ENCODE data around the gene ETS1.

The ETS1 gene

DNA sequence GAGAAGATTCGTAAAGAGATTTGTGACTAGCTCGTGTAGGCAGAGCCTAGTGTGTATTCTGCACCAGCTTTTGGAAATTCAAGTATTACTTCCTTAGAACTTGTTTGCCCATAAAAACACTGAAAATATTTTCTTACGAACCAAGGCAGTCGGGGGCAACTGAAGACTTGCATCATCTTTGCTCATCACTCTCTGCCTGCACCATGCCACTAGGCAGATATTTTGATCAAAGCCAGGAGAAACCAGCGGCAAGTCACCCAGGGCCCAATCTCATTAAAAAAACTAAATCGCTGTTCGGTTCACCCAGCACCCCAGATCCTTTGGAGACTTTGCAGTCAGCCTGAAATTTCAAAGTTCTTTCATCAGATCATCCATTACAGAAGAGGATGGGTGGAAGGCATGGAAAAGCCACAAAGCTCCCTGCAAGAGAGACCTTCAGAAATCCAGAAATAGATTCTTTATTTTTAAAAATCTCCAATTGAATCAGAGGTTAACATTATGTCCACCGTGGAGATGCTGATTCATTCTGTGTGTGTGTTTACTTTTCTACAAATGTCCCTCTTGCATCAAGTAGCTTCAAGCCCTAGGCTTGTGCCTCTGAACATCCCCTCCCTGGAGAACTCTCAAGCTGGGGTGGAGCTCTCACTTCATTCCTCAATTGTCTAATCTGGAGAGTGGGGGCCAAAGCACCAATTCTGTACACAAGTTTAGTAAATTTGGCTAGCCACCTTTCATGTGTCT is 78.4 kb downstream of the ETS1 start:
- Histone ChIP-seq H3K4me3 (ENCODE audit: low read depth in 1 of 2, low read length in 2 of 2) (no peak overlapping the region), H3K9ac (ENCODE audit: low read depth, low read length) (no peak overlapping the region), H3K27ac (ENCODE audit: low read length) (no peak overlapping the region), H3K4me2 (ENCODE audit: insufficient read depth, low read length) (no peak overlapping the region), H3K4me1 (ENCODE audit: insufficient read depth, low read length) (peaks cover 34% of the 10 kb centered on the region), H3K36me3 (ENCODE audit: insufficient read depth, low read length) (peaks cover 64% of the 10 kb centered on the region), H4K20me1 (ENCODE audit: insufficient read depth, low read length) (peaks cover 86% of the 10 kb centered on the region), H3K79me2 (ENCODE audit: insufficient read depth, low read length) (peaks cover 100% of the 10 kb centered on the region), H2AFZ (ENCODE audit: low read depth, low read length) (no peak overlapping the region), H3K27me3 (ENCODE audit: insufficient read depth, low read length, poor library complexity) (no peaks in the 10 kb centered on the region), H3K9me3 (ENCODE audit: insufficient read depth, low read length, severe bottlenecking) (no peaks in the 10 kb centered on the region)
- DNase-seq, result no peak
- no peak for ATAC-seq (ENCODE audit: insufficient read depth, low read depth)
- TF ChIP-seq, protein P1, sequence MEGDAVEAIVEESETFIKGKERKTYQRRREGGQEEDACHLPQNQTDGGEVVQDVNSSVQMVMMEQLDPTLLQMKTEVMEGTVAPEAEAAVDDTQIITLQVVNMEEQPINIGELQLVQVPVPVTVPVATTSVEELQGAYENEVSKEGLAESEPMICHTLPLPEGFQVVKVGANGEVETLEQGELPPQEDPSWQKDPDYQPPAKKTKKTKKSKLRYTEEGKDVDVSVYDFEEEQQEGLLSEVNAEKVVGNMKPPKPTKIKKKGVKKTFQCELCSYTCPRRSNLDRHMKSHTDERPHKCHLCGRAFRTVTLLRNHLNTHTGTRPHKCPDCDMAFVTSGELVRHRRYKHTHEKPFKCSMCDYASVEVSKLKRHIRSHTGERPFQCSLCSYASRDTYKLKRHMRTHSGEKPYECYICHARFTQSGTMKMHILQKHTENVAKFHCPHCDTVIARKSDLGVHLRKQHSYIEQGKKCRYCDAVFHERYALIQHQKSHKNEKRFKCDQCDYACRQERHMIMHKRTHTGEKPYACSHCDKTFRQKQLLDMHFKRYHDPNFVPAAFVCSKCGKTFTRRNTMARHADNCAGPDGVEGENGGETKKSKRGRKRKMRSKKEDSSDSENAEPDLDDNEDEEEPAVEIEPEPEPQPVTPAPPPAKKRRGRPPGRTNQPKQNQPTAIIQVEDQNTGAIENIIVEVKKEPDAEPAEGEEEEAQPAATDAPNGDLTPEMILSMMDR (IDR thresholded peaks at IDR 0.05; ENCODE audit: borderline replicate concordance, extremely low read depth, low read length, poor library complexity, severe bottlenecking), result no peak
- no peak for TF ChIP-seq EZH2 (IDR thresholded peaks at IDR 0.05; ENCODE audit: borderline replicate concordance, low read depth, low read length, severe bottlenecking)

- Histone ChIP-seq H3K79me2 (ENCODE audit: insufficient read depth, low read length) (peaks cover 100% of the 10 kb centered on the region), H2AFZ (ENCODE audit: low read depth, low read length) (no peak overlapping the region), H3K27me3 (ENCODE audit: insufficient read depth, low read length, poor library complexity) (no peaks in the 10 kb centered on the region), H3K4me3 (ENCODE audit: low read depth in 1 of 2, low read length in 2 of 2) (no peak overlapping the region), H3K9ac (ENCODE audit: low read depth, low read length) (no peak overlapping the region), H3K4me1 (ENCODE audit: insufficient read depth, low read length) (peaks cover 29% of the 10 kb centered on the region), H4K20me1 (ENCODE audit: insufficient read depth, low read length) (peaks cover 86% of the 10 kb centered on the region), H3K27ac (ENCODE audit: low read length) (no peak overlapping the region), H3K36me3 (ENCODE audit: insufficient read depth, low read length) (peaks cover 54% of the 10 kb centered on the region), H3K9me3 (ENCODE audit: insufficient read depth, low read length, severe bottlenecking) (no peaks in the 10 kb centered on the region), H3K4me2 (ENCODE audit: insufficient read depth, low read length) (no peak overlapping the region)
- TF ChIP-seq, protein P1 (IDR thresholded peaks at IDR 0.05; ENCODE audit: borderline replicate concordance, extremely low read depth, low read length, poor library complexity, severe bottlenecking), result no peak
- TF ChIP-seq EZH2 (IDR thresholded peaks at IDR 0.05; ENCODE audit: borderline replicate concordance, low read depth, low read length, severe bottlenecking), result no peak
- DNase-seq (no peak), ATAC-seq (ENCODE audit: insufficient read depth, low read depth) (no peak)
Observed at GRCh38 chr11:128507936-128508335, 79.4 kb downstream of the ETS1 start.

- no peak overlapping the region for H3K27ac ChIP-seq (ENCODE audit: low read length)
- H3K36me3 ChIP-seq (ENCODE audit: insufficient read depth, low read length), result peaks cover 54% of the 10 kb centered on the region
- peaks cover 20% of the 10 kb centered on the region for H3K4me1 ChIP-seq (ENCODE audit: insufficient read depth, low read length)
- peaks cover 100% of the 10 kb centered on the region for H3K79me2 ChIP-seq (ENCODE audit: insufficient read depth, low read length)
- DNase-seq (no peak), ATAC-seq (ENCODE audit: insufficient read depth, low read depth) (no peak)
- H4K20me1 ChIP-seq (ENCODE audit: insufficient read depth, low read length), result peaks cover 86% of the 10 kb centered on the region
- TF ChIP-seq, protein P1 (IDR thresholded peaks at IDR 0.05; ENCODE audit: borderline replicate concordance, extremely low read depth, low read length, poor library complexity, severe bottlenecking), result no peak
- TF ChIP-seq EZH2 (IDR thresholded peaks at IDR 0.05; ENCODE audit: borderline replicate concordance, low read depth, low read length, severe bottlenecking), result no peak
- H3K4me3 ChIP-seq (ENCODE audit: low read depth in 1 of 2, low read length in 2 of 2), result no peak overlapping the region
- H3K9me3 ChIP-seq (ENCODE audit: insufficient read depth, low read length, severe bottlenecking), result no peaks in the 10 kb centered on the region
- H2AFZ ChIP-seq (ENCODE audit: low read depth, low read length), result no peak overlapping the region
- H3K27me3 ChIP-seq (ENCODE audit: insufficient read depth, low read length, poor library complexity), result no peaks in the 10 kb centered on the region
- H3K9ac ChIP-seq (ENCODE audit: low read depth, low read length), result no peak overlapping the region
- no peak overlapping the region for H3K4me2 ChIP-seq (ENCODE audit: insufficient read depth, low read length)
Observed at GRCh38 chr11:128506999-128507611, 80.3 kb downstream of the ETS1 start.

Measured in DND-41 (cell line).